HG03108 (cell line): ENCODE results near the gene TCIRG1.
"Not testable (repeated sequence)": the region's sequence is repeated elsewhere in the genome, so short reads cannot be mapped to it uniquely, and the experiment has no call there.

ENCODE experiments used
- ATAC-seq: cut with Tn5 transposase; IDR thresholded peaks from one replicate; pipeline ENCODE4 v1.9.1; 2021; ENCODE audit warnings: moderate library complexity; ENCODE audit not compliant: unreplicated experiment

Gene TCIRG1

GRCh38 chr11:68077617-68078582 is 39.1 kb downstream of the TCIRG1 start:
- peak; percentile 63 for ATAC-seq

DNA sequence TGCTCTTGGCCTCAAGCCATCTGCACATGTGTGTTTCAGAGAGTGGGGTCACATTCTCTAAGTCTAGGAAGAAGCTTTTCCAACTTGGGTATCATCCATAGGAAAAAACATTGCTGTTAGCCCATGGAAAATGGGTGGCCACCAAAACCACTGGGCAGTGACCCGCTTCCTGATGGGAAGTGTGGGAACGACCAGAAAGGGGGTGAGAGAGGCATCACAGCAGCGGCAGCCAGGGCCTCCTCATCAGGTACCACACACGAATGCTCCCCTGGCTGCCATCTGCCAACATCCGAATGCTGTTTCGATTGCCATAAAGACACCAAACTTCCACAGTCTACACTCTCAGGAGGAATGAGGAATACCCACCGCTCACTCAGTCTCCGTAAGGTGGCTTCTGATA is 42.0 kb downstream of the TCIRG1 start:
- ATAC-seq: no peak

DNA sequence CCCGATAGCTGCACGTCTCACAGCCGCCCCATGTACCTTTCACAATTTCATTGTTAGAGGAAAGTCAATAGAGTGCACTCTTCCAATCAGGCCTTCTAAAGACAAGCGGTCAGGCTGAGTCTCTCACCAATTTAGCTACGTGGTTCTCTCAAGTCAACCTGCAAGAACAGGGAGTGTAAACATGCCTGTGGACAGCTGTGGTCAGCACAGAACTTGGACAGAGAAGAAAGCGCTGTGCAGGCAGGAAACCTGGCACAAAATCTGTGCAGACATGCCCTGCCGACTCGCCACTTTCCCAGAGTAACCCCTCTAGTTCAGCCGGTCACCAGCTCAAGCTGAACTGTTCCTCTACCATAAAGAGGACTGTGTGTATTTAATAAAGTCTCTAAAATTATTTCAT is 42.9 kb downstream of the TCIRG1 start:
- ATAC-seq: no peak

DNA sequence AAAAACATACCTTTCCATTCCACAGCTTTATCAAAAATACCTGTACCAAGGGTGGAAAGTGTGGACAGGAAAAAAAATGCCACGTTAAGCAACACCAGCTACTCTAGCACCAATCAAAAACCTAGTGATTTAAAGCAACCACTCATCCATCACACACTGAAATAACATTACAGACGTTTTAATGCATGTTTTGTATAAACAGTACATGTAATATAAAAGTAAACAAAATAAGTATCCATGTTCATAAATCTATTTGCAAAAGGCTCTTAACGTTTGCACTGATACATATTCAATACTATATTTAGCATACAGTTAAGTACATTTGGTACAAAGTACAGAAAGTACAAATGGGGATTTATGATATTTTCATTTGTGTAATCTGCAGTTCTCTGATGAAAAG is 43.7 kb downstream of the TCIRG1 start:
- no peak for ATAC-seq

DNA sequence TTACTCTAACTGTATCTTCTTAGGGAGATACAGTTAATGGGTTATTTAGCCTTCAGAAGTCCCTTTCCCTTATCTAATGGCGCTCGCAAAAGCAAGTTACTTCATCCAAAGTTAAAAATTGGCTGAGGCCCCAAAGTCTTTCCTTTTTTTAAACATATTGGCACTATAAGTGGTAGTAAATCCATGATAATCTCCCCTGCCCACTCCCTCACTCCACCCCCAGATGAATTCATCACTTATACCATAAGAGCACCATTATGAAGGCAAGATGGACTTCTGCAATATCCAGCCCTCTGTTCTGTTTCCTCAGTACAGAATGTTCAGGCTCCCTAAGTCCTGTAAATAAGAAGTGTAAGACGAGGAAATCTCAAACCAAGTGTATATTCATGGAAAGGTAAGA is 44.7 kb downstream of the TCIRG1 start:
- ATAC-seq: no peak

DNA sequence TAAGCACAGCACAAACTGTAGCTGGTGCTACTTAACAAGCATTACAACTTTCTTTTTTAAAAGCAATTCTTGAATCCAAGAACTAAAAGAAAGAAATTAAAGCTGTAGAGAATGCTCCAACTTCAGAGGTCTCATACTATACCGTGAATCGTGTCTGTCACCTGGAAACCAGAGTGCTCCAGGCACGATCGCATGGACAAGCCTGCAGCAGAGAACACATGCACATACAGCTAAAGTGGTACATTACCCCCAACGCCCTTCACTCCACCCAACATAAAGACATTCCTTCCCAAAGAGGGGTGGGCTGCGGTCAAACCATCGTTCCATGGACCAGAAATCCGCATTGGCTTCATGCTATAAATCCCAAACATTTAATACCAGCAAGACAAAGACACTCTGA is 50.9 kb downstream of the TCIRG1 start:
- ATAC-seq: no peak

DNA sequence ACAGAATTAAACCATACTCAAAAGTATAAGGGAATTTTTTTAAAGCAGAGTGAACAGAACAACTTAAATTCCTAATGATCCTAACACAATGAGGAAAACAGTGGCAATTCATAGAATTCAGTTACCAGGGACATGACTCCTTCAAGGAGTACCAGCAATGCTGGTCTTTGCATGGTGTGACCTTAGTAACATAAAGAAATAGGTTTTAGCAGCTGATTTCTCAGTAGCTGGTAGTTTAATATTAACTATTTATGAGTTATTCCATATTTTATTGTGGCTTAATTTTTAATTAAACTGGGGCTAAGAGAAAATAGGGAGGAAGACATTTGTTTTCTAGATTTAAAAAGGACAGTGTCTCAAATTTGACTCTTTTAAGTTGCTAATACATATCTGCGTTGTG is 51.5 kb downstream of the TCIRG1 start:
- no peak for ATAC-seq

- ATAC-seq: no peak
Observed at GRCh38 chr11:68090706-68091105, 51.9 kb downstream of the TCIRG1 start.

- ATAC-seq: no peak
Observed at GRCh38 chr11:68092411-68092810, 53.6 kb downstream of the TCIRG1 start.

DNA sequence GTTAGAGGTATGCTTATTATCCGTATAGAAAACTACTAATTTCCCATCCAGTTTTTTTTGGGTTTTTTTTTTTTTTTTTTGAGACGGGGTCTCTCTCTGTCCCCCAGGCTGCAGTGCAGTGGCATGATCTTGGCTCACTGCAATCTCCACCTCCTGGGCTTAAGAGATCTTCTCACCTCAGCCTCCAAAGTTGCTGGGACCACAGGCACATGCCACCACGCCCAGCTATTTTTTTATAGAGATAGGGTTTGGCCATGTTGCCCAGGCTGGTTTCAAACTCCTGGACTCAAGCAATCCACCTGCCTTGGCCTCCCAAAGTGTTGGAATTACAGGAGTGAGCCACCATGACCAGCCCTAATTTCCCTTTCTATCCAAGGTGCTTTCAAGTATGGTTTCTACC is 54.1 kb downstream of the TCIRG1 start:
- not testable (repeated sequence) for ATAC-seq

- ATAC-seq: no peak
Observed at GRCh38 chr11:68093565-68093964, 54.7 kb downstream of the TCIRG1 start.

DNA sequence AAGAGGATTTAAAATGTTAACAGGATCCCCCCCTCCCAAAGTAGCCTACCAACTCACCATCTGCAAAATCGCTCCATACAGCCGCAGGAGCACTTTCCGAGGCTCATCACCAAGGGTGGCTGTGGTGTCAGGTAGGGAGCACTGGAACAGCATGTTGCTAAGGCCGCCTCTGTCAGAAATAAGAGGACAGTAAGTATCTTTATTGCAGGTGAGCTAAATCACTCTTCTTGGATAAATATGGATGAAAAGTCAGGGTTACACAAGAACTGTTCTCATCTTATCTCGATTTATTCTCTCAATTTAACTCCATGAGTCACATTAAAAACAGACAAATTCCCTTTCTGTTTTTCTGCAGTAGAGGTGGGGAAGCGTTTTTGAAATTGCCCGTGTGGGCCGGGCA is 58.1 kb downstream of the TCIRG1 start:
- ATAC-seq: no peak

GRCh38 chr11:68099057-68099456 is 60.2 kb downstream of the TCIRG1 start:
- peak; percentile 28 for ATAC-seq

DNA sequence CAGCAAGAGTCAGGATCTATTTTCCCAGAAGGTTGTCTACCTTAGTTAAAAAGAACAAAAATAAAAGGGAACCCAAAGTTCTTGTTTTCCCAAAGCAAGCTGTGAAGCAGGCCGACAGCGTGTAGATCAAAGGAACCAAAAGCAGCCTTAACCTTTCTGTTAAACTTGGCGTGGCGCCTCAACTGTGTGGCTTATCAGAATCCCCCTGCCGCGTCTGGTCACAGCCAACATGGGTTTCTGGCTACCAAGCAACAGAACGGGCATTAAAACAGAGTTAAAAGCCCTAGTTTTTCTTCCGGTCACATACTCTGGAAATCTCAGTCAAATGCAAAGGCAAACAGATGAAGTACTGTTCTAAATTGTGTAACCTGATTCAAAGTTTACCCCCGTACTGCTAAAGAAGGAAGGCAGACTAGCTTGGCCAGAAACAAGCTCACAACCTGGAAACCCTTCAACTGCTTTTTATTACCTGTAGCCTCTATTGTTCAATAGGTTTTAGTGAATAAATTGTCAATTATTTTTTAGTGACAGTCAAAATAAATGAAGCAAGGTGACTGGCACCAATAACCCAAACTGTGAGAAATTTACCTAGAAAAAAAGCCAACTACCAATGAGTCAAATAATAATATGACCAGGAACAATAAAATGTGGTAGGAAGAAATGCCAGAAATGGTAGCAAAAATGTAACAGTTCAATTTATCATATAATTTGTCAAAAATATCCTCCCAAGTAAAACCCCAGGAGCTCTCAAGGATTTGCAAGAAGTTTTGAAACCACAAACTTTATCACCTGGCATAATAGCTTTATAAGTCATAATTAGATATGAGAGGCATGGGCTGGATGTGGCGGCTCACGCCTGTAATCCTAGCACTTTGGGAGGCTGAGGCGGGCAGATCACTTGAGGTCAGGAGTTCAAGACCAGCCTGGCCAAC is 60.9 kb downstream of the TCIRG1 start:
- peak; percentile 81 for ATAC-seq
